Measurements from ENCODE around the gene TOR1AIP1.

The TOR1AIP1 gene

DNA sequence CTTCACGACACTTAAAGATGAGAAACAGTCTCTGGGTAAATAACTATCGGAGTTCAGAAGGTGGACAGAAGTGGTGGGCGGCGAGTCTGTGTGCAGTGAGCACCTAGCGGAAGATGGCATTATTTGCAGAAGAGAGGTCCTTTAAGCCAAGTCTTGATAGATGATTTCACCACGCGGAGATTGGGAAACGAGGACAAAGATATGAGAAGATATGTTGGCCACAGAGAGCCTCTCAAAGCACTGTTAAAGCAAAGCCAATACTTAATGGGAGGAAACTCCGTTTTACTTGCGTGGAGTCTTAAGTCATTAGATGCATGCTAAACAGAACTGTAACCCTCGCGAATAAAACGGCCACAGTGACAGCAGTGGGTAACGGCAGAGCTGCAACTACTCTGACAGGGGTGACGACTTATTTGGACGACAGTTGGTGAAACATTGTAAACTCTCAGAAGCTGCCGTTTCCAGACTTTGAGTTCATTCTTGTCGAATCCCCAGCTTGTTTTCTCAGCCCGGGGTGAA is 71.9 kb downstream of the TOR1AIP1 start (continued):
- TF ChIP-seq, protein P1, sequence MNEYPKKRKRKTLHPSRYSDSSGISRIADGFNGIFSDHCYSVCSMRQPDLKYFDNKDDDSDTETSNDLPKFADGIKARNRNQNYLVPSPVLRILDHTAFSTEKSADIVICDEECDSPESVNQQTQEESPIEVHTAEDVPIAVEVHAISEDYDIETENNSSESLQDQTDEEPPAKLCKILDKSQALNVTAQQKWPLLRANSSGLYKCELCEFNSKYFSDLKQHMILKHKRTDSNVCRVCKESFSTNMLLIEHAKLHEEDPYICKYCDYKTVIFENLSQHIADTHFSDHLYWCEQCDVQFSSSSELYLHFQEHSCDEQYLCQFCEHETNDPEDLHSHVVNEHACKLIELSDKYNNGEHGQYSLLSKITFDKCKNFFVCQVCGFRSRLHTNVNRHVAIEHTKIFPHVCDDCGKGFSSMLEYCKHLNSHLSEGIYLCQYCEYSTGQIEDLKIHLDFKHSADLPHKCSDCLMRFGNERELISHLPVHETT (tag by site-specific recombination; IDR thresholded peaks at IDR 0.05), result no peak
- TF ChIP-seq ZNF335 (tag by site-specific recombination; conservative IDR thresholded peaks at IDR 0.05) (peak; percentile 78), ZNF677 (tag by site-specific recombination; IDR thresholded peaks at IDR 0.05) (peak; percentile 99), ZNF626 (tag by site-specific recombination; IDR thresholded peaks at IDR 0.05) (no peak), ZNF341 (tag by site-specific recombination; IDR thresholded peaks at IDR 0.05; ENCODE audit: low read depth) (0 out of 2 replicates have a peak, but pooled peaks have one; percentile 8), ZNF274 (IDR thresholded peaks at IDR 0.05; ENCODE audit: low read length) (no peak), ZNF274 (tag by site-specific recombination; IDR thresholded peaks at IDR 0.05; ENCODE audit: borderline replicate concordance) (no peak), ZNF660 (tag by site-specific recombination; IDR thresholded peaks at IDR 0.05) (peak; percentile 20; the same call in 1 of the 2 replicates), HOXD13 (CRISPR knock-in tag; IDR thresholded peaks at IDR 0.05; ENCODE audit: borderline replicate concordance) (no peak), ZNF596 (tag by site-specific recombination; IDR thresholded peaks at IDR 0.05) (no peak), WT1 (tag by site-specific recombination; IDR thresholded peaks at IDR 0.05) (peak; percentile 12; the same call in 1 of the 2 replicates), IKZF3 (tag by site-specific recombination; IDR thresholded peaks at IDR 0.05) (no peak), ZNF248 (tag by site-specific recombination; IDR thresholded peaks at IDR 0.05) (no peak), ZNF664 (tag by site-specific recombination; IDR thresholded peaks at IDR 0.05) (no peak), ZNF510 (tag by site-specific recombination; IDR thresholded peaks at IDR 0.05; ENCODE audit: insufficient replicate concordance) (no peak), ZNF16 (tag by site-specific recombination; IDR thresholded peaks at IDR 0.05; ENCODE audit: low read depth) (no peak), ZBTB1 (tag by site-specific recombination; IDR thresholded peaks at IDR 0.05) (no peak), ZSCAN16 (tag by site-specific recombination; IDR thresholded peaks at IDR 0.05) (no peak; the same call in 1 of the 2 replicates), ZIC2 (tag by site-specific recombination; IDR thresholded peaks at IDR 0.05) (no peak), ZSCAN30 (tag by site-specific recombination; IDR thresholded peaks at IDR 0.05) (0 out of 2 replicates have a peak, but pooled peaks have one; percentile 5), ZNF843 (tag by site-specific recombination; IDR thresholded peaks at IDR 0.05) (no peak; the same call in 1 of the 2 replicates), ZNF426 (tag by site-specific recombination; IDR thresholded peaks at IDR 0.05) (no peak), MEIS1 (CRISPR knock-in tag; IDR thresholded peaks at IDR 0.05; ENCODE audit: borderline replicate concordance) (no peak), EGR2 (tag by site-specific recombination; IDR thresholded peaks at IDR 0.05; ENCODE audit: low read depth) (0 out of 2 replicates have a peak, but pooled peaks have one; percentile 41), ZBTB17 (tag by site-specific recombination; IDR thresholded peaks at IDR 0.05) (peak; percentile 82), KLF7 (tag by site-specific recombination; IDR thresholded peaks at IDR 0.05; ENCODE audit: borderline replicate concordance) (no peak)
- TF ChIP-seq, protein P2, sequence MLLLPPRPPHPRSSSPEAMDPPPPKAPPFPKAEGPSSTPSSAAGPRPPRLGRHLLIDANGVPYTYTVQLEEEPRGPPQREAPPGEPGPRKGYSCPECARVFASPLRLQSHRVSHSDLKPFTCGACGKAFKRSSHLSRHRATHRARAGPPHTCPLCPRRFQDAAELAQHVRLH (tag by site-specific recombination; IDR thresholded peaks at IDR 0.05), result no peak
- TF ChIP-seq, protein P3, sequence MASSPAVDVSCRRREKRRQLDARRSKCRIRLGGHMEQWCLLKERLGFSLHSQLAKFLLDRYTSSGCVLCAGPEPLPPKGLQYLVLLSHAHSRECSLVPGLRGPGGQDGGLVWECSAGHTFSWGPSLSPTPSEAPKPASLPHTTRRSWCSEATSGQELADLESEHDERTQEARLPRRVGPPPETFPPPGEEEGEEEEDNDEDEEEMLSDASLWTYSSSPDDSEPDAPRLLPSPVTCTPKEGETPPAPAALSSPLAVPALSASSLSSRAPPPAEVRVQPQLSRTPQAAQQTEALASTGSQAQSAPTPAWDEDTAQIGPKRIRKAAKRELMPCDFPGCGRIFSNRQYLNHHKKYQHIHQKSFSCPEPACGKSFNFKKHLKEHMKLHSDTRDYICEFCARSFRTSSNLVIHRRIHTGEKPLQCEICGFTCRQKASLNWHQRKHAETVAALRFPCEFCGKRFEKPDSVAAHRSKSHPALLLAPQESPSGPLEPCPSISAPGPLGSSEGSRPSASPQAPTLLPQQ (tag by site-specific recombination; IDR thresholded peaks at IDR 0.05), result peak; percentile 37; the same call in 1 of the 2 replicates
- TF ChIP-seq, protein P4, sequence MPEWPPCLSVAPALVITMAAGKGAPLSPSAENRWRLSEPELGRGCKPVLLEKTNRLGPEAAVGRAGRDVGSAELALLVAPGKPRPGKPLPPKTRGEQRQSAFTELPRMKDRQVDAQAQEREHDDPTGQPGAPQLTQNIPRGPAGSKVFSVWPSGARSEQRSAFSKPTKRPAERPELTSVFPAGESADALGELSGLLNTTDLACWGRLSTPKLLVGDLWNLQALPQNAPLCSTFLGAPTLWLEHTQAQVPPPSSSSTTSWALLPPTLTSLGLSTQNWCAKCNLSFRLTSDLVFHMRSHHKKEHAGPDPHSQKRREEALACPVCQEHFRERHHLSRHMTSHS (tag by site-specific recombination; IDR thresholded peaks at IDR 0.05), result no peak
- TF ChIP-seq, protein P5, sequence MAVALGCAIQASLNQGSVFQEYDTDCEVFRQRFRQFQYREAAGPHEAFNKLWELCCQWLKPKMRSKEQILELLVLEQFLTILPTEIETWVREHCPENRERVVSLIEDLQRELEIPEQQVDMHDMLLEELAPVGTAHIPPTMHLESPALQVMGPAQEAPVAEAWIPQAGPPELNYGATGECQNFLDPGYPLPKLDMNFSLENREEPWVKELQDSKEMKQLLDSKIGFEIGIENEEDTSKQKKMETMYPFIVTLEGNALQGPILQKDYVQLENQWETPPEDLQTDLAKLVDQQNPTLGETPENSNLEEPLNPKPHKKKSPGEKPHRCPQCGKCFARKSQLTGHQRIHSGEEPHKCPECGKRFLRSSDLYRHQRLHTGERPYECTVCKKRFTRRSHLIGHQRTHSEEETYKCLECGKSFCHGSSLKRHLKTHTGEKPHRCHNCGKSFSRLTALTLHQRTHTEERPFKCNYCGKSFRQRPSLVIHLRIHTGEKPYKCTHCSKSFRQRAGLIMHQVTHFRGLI (tag by site-specific recombination; IDR thresholded peaks at IDR 0.05), result no peak
- TF ChIP-seq, protein P6, sequence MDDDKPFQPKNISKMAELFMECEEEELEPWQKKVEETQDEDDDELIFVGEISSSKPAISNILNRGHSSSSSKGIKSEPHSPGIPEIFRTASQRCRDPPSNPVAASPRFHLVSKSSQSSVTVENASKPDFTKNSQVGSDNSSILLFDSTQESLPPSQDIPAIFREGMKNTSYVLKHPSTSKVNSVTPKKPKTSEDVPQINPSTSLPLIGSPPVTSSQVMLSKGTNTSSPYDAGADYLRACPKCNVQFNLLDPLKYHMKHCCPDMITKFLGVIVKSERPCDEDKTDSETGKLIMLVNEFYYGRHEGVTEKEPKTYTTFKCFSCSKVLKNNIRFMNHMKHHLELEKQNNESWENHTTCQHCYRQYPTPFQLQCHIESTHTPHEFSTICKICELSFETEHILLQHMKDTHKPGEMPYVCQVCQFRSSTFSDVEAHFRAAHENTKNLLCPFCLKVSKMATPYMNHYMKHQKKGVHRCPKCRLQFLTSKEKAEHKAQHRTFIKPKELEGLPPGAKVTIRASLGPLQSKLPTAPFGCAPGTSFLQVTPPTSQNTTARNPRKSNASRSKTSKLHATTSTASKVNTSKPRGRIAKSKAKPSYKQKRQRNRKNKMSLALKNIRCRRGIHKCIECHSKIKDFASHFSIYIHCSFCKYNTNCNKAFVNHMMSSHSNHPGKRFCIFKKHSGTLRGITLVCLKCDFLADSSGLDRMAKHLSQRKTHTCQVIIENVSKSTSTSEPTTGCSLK (tag by site-specific recombination; IDR thresholded peaks at IDR 0.05), result no peak
- TF ChIP-seq, protein P7, sequence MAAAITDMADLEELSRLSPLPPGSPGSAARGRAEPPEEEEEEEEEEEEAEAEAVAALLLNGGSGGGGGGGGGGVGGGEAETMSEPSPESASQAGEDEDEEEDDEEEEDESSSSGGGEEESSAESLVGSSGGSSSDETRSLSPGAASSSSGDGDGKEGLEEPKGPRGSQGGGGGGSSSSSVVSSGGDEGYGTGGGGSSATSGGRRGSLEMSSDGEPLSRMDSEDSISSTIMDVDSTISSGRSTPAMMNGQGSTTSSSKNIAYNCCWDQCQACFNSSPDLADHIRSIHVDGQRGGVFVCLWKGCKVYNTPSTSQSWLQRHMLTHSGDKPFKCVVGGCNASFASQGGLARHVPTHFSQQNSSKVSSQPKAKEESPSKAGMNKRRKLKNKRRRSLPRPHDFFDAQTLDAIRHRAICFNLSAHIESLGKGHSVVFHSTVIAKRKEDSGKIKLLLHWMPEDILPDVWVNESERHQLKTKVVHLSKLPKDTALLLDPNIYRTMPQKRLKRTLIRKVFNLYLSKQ (tag by site-specific recombination; IDR thresholded peaks at IDR 0.05; ENCODE audit: borderline replicate concordance), result no peak

Data from HEK293 (cell line).